Epithelial cell of proximal tubule (primary cell): ENCODE data around the gene TCF7L2. TPM values are rescaled to one million over a fixed set of nuclear protein-coding genes. Genes with fewer than 3 reads are reported as not detected.

Experiments used
- DNase-seq: peaks from one replicate; pipeline ENCODE4 v3.0.0-alpha.2; 2011; ENCODE audit warnings: low read depth
- H3K4me3 ChIP-seq: 2 replicates; pipeline ENCODE4 v1.5.1; 2011; ENCODE audit warnings: low read depth, mild to moderate bottlenecking, low read length
- total RNA-seq: library from RNA; depleted of rRNA; stranded (reverse); fragments of >200 nt; gene quantifications from 2 replicates; pipeline ENCODE4 v1.2.3, GENCODE V29; 2015
- TF ChIP-seq, protein P1 (sequence below): conservative IDR thresholded peaks from 2 replicates; pipeline ENCODE4 v1.5.1; 2012; ENCODE audit warnings: low read depth, mild to moderate bottlenecking, low read length

The TCF7L2 gene
- total RNA-seq, 1 donor from 2014 or later, result 5.4 TPM

DNA sequence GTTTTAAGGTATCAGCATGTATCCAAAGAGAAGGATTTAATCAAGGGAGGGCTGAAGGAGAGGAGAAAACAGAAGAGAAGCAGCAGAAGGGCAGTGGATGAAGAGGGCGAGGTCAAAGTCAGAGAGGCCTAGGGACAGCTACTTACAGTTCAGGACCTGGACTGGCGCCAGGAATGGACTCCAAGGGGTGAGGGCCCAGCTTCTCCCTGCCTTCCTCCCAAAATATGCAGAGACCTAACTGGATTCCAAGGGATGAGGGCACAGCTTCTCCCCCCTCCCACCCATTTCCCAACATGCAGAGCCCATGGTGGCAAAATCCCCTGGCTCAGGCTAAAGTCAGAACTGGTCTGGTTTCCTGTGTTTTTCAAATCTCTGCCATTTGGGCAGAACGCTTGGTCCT lies 3.4 kb upstream of the TCF7L2 start:
- DNase-seq, result no peak
- TF ChIP-seq, protein P1, sequence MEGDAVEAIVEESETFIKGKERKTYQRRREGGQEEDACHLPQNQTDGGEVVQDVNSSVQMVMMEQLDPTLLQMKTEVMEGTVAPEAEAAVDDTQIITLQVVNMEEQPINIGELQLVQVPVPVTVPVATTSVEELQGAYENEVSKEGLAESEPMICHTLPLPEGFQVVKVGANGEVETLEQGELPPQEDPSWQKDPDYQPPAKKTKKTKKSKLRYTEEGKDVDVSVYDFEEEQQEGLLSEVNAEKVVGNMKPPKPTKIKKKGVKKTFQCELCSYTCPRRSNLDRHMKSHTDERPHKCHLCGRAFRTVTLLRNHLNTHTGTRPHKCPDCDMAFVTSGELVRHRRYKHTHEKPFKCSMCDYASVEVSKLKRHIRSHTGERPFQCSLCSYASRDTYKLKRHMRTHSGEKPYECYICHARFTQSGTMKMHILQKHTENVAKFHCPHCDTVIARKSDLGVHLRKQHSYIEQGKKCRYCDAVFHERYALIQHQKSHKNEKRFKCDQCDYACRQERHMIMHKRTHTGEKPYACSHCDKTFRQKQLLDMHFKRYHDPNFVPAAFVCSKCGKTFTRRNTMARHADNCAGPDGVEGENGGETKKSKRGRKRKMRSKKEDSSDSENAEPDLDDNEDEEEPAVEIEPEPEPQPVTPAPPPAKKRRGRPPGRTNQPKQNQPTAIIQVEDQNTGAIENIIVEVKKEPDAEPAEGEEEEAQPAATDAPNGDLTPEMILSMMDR, result no peak
- no peak overlapping the region for H3K4me3 ChIP-seq

DNA sequence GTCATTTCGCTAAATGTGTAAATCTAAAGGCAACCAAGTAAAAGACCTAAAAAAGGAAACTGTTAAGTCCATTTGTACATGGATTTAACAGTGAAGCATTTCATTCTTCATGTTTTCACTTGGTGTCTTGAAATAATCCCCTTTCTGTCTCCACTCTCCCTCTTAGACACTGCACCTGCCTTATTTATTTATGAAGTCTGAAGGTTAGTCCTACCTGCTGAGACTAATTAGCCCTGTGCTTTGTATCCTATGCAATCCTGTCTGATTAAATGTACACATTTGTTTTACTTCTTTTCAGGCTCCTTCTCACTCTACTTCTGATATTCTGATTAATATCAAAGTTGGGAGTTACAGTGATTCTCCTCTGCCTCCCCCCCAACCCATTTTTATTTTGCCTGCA lies 1.9 kb upstream of the TCF7L2 start:
- TF ChIP-seq, protein P1, result no peak
- H3K4me3 ChIP-seq, result no peak overlapping the region
- no peak for DNase-seq

DNA sequence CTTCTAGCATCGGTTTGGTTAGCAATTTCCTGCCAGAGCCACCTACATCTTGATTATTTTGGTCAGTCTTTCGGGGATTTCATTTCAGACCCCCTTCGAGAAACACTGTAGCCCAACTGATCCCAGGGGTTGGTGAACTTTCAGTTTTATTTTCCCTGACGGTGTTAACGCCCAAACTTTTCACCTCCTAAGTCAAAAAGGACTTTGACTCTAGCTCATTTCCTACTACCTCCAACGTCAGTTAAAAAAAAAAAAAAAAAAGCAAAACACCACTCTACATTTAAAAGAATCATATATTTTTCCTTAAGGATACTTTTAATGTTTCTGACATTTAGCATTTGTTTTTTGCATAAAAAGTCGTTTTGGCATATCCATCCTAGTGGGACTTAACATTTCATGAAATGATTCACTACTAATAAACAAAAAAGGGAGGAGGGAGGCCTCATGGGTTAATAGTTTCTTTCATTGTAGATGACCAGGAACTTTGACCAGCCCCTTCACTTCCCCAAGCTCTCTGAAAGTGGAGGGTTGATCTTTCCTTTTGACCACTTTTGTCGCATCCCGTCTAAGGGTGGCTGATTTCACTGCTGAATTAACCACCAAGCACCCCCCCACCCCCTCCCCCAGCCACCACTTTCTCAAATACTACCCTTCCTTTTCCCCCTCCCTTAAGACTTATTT lies 764 bp upstream of the TCF7L2 start:
- TF ChIP-seq, protein P1, result no peak
- DNase-seq, result no peak
- peak overlapping the region; percentile 57 for H3K4me3 ChIP-seq

DNA sequence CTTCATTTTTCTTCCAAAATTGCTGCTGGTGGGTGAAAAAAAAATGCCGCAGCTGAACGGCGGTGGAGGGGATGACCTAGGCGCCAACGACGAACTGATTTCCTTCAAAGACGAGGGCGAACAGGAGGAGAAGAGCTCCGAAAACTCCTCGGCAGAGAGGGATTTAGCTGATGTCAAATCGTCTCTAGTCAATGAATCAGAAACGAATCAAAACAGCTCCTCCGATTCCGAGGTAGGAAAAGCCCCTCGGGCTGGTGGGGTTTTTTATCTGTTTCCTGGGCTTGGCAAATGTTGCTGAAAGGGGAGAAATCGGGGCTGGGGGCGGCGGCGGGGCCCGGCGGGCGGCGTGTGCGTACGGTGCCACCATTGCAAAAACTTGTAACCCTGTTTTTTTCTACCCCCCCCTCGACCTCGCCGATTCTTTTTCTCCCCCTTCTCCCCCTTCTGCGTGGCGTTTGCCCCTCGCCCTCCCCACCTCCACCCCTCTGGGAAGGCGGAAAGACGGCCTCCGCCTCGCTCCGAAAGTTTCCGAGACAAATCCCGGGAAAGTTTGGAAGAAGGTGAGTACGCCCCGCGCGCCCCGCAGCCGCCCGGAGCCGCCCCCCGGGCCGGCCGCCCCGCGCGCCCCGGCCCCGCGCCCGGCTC lies 789 bp downstream of the TCF7L2 start:
- no peak for DNase-seq
- H3K4me3 ChIP-seq, result peak overlapping the region; percentile 79
- TF ChIP-seq, protein P1, result no peak

DNA sequence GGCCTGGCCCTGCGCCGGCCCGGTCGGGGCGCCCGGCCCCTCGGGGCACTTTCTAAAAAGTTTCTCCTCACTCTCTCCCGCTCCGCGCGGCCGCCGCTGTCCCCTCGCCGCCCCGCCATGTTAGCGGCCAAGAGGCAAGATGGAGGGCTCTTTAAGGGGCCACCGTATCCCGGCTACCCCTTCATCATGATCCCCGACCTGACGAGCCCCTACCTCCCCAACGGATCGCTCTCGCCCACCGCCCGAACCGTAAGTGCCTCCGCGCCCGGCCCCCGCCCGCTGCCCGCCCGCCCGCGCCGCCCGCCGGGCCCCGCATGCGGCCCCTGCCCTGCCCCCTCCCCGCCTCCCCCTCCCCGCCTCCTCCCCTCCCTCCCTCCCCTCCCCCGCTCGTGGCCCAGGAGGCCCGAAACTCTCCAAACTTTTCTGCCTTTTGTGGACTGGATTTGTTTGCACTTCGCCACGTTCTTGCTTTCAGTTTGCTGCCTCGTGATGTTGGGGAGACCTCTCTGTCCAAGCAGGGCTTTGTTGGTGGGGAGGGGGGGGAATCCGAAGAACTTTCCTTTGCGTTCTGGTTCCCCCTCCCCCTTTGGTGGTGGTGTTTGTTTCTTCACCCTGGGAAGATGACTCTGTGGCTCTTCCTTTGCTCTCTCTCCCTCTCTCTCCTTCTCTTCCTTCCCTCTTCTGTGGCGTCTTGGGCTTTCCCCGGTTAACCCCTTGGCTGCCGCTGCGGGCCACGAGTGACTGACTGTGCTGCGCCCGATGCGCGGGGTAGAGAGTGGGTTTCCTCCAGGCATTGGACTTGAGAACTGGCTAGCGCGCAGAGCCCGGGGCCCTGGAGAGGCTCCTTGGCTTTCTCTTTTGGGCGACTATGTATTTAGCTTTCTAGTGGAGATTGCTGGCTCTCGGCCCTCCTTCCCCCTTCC lies 1.6 kb downstream of the TCF7L2 start:
- TF ChIP-seq, protein P1, result no peak
- H3K4me3 ChIP-seq, result peak overlapping the region; percentile 79
- DNase-seq, result no peak

DNA sequence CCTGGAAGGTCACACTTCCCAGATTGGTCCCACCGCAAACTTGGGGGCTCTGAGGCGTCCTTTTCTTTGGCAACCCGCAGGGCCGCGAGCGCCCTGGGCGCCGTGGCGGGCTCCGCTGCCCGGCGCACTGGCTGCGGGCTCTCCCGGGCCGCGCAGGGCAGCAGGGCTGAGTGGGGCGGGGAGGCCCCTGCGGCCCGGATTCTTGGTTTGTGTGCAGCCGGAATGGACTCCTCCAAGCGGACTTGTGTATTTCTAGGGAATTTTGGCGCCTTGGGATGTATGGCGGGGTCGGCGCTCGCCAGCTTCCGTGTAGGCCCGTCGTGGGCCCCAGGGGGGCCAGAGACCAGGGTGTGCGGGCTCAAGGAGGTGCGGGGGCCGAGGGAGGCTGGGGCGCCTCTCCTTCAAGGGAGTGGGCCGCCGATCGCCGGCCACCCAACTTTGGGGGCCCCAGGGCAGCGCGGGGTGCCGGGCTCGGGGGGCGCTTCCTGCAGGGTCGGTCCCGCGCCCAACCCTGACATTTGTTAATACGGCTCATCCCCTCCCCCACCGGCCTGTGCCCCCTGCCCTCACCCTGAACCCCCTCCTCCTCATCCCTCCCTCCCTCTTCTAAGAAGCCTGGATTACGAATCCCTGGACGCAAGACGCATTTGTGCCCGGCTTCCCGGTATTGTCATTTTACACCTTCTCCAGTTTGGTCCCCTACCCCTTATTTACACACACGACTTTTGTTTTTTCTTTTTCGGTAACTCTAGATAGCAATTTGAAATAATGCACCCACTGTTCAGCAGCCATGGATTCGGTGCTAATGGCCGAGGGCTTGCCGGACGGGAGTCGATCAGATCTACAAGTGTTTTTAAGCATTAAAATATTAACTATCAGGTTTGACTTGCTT lies 2.5 kb downstream of the TCF7L2 start:
- H3K4me3 ChIP-seq, result peak overlapping the region; percentile 79
- TF ChIP-seq, protein P1, result no peak
- DNase-seq, result no peak
